ENCODE data around the gene GCK.

DNA sequence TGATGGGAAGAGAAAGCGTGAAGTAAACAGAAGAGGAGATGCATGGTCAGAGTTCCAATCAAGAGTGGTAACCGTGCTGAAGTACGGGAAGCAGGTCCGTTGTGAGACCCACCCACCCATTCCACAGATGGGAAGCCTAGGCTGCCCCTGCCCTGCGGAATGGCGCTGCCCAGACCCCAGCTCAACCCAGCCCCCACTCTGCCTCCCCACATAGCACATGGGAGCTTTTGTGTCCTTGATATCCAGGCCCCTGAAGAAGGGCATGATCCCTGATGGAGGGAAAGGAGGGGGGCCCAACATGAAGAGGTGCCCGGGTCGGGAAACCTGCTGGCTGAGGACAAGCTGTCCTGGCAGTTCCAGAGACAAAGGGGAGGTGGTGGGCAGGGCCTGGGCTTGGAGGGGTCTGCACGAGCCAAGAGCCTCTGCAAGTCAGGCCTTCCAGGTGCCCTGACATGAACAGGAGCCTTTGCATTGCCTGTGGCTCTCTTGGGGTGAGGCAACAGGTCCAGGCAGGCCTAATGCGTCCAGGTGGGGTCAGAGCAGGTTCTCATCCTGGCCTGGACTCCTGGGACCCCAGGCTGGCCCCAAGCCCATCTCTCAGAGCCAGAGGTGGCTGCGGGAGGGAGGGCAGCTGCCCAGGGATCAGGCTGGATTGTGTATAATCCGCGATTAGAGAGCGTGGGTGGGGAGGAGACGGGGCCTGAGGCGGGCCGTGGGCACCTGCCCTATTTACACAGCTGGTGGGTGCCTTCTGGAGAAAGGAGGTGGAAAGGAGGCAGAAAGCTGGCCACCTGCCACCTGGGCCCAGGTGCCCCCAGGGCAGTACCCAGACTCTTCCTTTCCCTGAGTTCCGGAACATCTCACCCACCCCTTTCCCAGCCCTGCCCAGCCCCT is 35.1 kb upstream of the GCK start:
- TF ChIP-seq POLR2A (IDR thresholded peaks at IDR 0.05) (no peak), POLR2AphosphoS5 (IDR thresholded peaks at IDR 0.05) (no peak), EP300 (IDR thresholded peaks at IDR 0.05) (no peak)
- TF ChIP-seq, protein P1, sequence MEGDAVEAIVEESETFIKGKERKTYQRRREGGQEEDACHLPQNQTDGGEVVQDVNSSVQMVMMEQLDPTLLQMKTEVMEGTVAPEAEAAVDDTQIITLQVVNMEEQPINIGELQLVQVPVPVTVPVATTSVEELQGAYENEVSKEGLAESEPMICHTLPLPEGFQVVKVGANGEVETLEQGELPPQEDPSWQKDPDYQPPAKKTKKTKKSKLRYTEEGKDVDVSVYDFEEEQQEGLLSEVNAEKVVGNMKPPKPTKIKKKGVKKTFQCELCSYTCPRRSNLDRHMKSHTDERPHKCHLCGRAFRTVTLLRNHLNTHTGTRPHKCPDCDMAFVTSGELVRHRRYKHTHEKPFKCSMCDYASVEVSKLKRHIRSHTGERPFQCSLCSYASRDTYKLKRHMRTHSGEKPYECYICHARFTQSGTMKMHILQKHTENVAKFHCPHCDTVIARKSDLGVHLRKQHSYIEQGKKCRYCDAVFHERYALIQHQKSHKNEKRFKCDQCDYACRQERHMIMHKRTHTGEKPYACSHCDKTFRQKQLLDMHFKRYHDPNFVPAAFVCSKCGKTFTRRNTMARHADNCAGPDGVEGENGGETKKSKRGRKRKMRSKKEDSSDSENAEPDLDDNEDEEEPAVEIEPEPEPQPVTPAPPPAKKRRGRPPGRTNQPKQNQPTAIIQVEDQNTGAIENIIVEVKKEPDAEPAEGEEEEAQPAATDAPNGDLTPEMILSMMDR (IDR thresholded peaks at IDR 0.05), result no peak

Data from sigmoid colon (tissue), 4 donors.